ENCODE data around the gene OFD1.

OFD1 gene

DNA sequence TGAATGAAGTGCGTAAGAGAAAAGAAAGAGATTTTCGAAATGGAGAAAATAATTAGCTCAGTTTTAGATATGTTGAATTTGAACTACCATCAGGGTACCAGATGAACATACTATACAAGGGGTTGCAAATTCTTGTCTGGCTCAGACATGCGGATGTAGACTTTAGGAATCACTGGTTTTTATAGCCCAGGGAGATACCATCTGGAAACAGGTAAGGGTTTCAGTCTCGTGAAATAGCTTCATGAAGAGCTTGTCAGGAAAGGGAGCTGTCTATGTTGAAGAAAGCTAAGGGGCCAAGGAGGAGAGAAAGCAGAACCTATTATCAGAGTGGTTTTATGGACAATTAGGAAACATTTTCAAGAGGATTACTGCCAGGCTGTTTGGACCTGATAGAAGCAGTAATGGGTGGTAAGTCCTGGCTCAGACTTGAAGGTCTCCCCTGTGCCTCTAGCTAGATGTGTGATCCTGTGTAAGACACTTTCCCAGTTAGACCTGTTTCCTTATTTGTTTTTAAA is 38.9 kb upstream of the OFD1 start:
- TF ChIP-seq EZH2phosphoT487 (conservative IDR thresholded peaks at IDR 0.05; ENCODE audit: low read length) = no peak
- TF ChIP-seq, protein P1, sequence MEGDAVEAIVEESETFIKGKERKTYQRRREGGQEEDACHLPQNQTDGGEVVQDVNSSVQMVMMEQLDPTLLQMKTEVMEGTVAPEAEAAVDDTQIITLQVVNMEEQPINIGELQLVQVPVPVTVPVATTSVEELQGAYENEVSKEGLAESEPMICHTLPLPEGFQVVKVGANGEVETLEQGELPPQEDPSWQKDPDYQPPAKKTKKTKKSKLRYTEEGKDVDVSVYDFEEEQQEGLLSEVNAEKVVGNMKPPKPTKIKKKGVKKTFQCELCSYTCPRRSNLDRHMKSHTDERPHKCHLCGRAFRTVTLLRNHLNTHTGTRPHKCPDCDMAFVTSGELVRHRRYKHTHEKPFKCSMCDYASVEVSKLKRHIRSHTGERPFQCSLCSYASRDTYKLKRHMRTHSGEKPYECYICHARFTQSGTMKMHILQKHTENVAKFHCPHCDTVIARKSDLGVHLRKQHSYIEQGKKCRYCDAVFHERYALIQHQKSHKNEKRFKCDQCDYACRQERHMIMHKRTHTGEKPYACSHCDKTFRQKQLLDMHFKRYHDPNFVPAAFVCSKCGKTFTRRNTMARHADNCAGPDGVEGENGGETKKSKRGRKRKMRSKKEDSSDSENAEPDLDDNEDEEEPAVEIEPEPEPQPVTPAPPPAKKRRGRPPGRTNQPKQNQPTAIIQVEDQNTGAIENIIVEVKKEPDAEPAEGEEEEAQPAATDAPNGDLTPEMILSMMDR (IDR thresholded peaks at IDR 0.05; ENCODE audit: insufficient read depth, low read length, poor library complexity, severe bottlenecking) = no peak
- no peaks in the 10 kb centered on the region for H3K36me3 ChIP-seq (ENCODE audit: low read length)
- H3K27ac ChIP-seq (ENCODE audit: low read depth, low read length) = no peak overlapping the region
- H3K4me3 ChIP-seq (ENCODE audit: insufficient read depth, low read length, poor library complexity, severe bottlenecking) = no peak overlapping the region
- H2AFZ ChIP-seq (ENCODE audit: low read depth, low read length, severe bottlenecking) = no peak overlapping the region
- H3K9me3 ChIP-seq (ENCODE audit: insufficient read depth, low read length) = no peaks in the 10 kb centered on the region
- H3K4me2 ChIP-seq (ENCODE audit: low read depth, low read length, poor library complexity, severe bottlenecking) = no peak overlapping the region
- no peaks in the 10 kb centered on the region for H3K79me2 ChIP-seq (ENCODE audit: insufficient read depth, low read length)
- no peaks in the 10 kb centered on the region for H3K9me2 ChIP-seq (replicated peaks; ENCODE audit: insufficient read depth, low read length)
- no peaks in the 10 kb centered on the region for H4K20me1 ChIP-seq (ENCODE audit: low read depth, low read length)
- no peak overlapping the region for H3K9ac ChIP-seq (ENCODE audit: low read length)
- no peaks in the 10 kb centered on the region for H3K27me3 ChIP-seq (ENCODE audit: low read length)
- no peaks in the 10 kb centered on the region for H3F3A ChIP-seq (ENCODE audit: insufficient read depth)

DNA sequence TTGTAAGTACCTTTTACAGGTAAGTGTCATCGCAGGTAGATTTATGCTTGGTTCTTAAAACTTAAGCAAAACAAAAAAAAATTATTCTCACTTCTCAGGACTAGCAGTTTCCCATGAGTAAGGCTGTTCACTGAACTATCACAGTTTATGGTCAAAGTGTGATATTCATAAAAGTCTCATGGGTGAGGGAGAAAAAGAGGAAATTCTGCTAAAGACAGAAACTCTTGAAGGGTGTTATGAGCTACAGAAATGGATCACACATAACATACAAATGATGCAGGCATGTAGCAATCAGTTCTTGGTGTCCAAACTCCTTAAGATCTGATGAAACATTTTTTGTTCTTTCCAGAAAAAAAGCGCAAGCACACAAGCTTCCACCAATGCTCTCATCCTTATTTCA is 37.1 kb upstream of the OFD1 start:
- H3K4me2 ChIP-seq (ENCODE audit: low read depth, low read length, poor library complexity, severe bottlenecking) = no peak overlapping the region

DNA sequence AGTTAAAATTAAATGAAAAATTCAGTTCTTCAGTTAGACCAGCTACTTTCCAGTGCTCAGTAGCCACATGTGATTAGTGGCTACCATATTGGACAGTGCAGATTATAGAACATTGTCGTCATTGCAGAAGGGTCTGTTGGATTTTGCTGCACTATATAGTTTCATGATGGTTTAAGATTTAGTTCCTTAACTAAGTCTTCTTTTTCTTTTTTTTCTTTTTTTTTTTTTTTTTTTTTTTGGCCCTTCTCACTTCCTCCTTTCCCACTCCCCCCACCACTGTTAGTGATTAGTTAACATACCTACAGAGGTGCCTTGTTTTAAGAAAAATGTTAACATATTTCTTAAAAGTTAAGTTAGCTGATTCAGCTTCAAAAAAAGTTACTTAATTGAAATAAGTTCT is 36.6 kb upstream of the OFD1 start:
- Histone ChIP-seq H3F3A (ENCODE audit: insufficient read depth) (no peaks in the 10 kb centered on the region), H3K79me2 (ENCODE audit: insufficient read depth, low read length) (no peaks in the 10 kb centered on the region), H2AFZ (ENCODE audit: low read depth, low read length, severe bottlenecking) (no peak overlapping the region), H4K20me1 (ENCODE audit: low read depth, low read length) (no peaks in the 10 kb centered on the region), H3K27me3 (ENCODE audit: low read length) (no peaks in the 10 kb centered on the region), H3K4me2 (ENCODE audit: low read depth, low read length, poor library complexity, severe bottlenecking) (no peak overlapping the region), H3K9me2 (replicated peaks; ENCODE audit: insufficient read depth, low read length) (no peaks in the 10 kb centered on the region), H3K36me3 (ENCODE audit: low read length) (no peaks in the 10 kb centered on the region), H3K27ac (ENCODE audit: low read depth, low read length) (no peak overlapping the region), H3K4me3 (ENCODE audit: insufficient read depth, low read length, poor library complexity, severe bottlenecking) (no peak overlapping the region), H3K9ac (ENCODE audit: low read length) (no peak overlapping the region), H3K9me3 (ENCODE audit: insufficient read depth, low read length) (no peaks in the 10 kb centered on the region)
- TF ChIP-seq EZH2phosphoT487 (conservative IDR thresholded peaks at IDR 0.05; ENCODE audit: low read length) = no peak
- TF ChIP-seq, protein P1 (IDR thresholded peaks at IDR 0.05; ENCODE audit: insufficient read depth, low read length, poor library complexity, severe bottlenecking) = no peak

More for the DNA sequence above, 37.1 kb upstream of the OFD1 start:
- Histone ChIP-seq H3K9me3 (ENCODE audit: insufficient read depth, low read length) (no peaks in the 10 kb centered on the region), H3K79me2 (ENCODE audit: insufficient read depth, low read length) (no peaks in the 10 kb centered on the region), H3K9ac (ENCODE audit: low read length) (no peak overlapping the region), H2AFZ (ENCODE audit: low read depth, low read length, severe bottlenecking) (no peak overlapping the region), H3K4me3 (ENCODE audit: insufficient read depth, low read length, poor library complexity, severe bottlenecking) (no peak overlapping the region), H3K27ac (ENCODE audit: low read depth, low read length) (no peak overlapping the region), H3F3A (ENCODE audit: insufficient read depth) (no peaks in the 10 kb centered on the region), H3K9me2 (replicated peaks; ENCODE audit: insufficient read depth, low read length) (no peaks in the 10 kb centered on the region), H3K27me3 (ENCODE audit: low read length) (no peaks in the 10 kb centered on the region), H3K36me3 (ENCODE audit: low read length) (no peaks in the 10 kb centered on the region), H4K20me1 (ENCODE audit: low read depth, low read length) (no peaks in the 10 kb centered on the region)
- no peak for TF ChIP-seq EZH2phosphoT487 (conservative IDR thresholded peaks at IDR 0.05; ENCODE audit: low read length)
- TF ChIP-seq, protein P1 (IDR thresholded peaks at IDR 0.05; ENCODE audit: insufficient read depth, low read length, poor library complexity, severe bottlenecking) = no peak

Measured in SU-DHL-6 (cell line).